DMS153 treated with DMSO at 0.1 percent for 48 hours (cell line): ENCODE data around the gene DBN1.

Source experiments
- DNase-seq: peaks from one replicate; lab custom pipeline; 2025; ENCODE audit not compliant: unreplicated experiment; lab: John Stamatoyannopoulos, UW

Gene DBN1

GRCh38 chr5:177505075-177505474, 31.6 kb upstream of the DBN1 start:
- DNase-seq, result no peak

GRCh38 chr5:177504086-177505056, 30.9 kb upstream of the DBN1 start:
- no peak for DNase-seq

DNA sequence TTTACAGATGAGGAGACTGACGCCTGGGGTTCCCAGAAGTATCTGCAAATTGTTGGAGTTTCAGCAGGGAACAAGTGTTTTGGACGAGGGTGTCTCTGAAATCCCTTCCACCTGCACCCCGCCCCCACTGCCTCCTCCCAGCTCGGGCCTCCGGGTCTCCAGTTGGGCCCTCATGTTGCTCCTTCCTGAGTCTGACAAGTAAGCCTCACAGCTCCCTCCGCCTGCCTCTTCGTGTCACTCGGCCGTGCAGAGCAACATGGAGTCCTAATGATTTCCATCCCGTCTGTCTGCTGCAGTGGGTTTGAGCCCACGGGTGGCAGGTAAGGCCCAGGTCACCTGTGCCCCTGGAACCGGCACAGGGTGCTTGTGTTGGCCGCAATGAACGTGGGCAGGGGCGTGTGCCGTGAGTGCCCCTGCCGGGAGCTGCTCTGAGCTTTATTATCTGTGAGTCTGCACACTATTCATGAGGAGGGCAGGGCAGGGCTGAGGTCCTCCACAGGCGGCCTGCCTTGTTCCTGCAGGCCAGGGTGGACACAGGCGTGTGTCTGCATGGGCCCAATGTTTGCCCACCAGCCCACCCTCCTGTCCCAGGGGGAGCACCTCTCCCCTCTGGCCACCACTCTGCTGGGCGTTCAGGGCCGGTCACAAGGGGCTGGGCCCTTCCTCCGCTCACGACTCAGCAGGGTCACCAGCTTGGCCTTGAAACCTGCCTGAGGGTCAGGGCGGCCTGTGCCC, 30.1 kb upstream of the DBN1 start:
- no peak for DNase-seq

DNA sequence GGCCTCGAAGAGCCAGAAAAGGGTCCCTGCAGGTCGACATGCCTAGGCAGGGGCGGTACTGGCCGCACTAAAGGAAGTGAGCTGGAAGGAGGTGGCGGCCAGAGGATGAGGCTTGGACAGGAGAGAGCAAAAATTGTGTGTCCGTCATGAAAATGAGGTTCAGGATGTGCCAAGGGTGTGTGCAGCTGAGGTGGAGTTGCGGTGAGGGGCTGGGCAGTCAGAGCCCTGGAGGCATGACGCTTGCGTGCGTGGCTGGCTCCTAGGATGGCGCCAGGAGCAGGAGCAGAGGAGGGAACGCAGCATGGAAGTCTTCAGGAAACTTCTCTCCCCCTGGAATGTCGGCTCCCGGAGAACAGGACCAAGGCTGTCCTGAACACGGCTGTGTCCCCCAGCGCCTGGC, 29.5 kb upstream of the DBN1 start:
- no peak for DNase-seq

DNA sequence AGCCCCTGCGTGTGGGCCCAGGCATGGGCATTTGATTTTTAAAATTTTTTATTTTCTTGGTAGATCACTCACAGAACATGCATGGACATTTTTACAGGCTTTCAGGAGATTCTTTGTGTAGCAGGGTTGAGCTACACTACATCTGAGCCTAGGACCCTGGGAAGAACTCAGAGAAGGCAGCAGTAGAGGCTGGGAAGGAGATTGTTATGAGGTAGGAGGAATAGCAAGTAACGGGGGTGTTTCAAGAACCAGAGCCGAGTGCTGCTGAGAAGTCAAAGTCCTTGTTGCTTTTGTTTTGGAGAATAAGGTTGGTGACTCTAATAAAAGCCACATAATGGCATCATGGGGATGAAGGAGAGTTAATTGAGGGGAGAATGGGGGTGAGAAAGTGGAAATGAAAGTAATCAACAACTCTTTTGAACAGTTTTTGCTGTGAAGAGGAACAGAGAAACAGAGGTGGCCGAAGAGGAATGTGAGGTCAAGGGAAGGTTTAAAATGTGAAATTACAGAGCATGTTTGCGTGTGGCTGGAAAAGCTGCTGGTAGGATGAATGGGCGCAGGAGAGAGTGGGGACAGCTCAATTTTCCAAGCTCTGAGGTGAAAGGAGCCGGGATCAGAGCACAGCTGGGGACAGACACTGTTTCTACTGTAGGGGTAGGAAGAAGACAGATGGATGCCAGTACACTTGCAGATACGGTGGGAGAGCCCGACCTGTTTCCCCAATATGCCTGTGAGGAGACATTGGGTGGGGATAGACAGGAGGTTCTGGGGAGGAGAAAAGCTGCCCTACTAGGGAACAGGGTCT, 28.6 kb upstream of the DBN1 start:
- no peak for DNase-seq

GRCh38 chr5:177500685-177501522, 27.5 kb upstream of the DBN1 start:
- peak; percentile 26 for DNase-seq

DNA sequence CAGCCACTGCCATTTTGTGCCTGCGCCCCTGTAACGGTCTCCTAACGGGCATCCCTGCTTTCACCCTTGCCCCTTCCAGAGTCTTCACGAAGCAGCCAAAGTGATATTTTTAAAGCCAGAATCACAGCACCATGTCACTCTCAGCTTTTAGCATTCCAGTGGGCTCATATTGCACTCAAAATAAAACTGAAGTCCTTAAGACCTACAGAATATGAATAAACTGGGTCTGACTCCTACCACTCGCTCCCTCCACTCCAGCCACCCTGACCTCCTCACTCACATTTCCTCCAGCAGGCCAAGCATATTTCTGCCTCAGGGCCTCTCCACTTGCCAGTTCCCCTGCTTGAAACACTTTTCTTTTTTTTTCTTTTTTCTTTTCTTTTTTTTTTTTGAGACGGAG, 26.4 kb upstream of the DBN1 start:
- DNase-seq, result no peak

DNA sequence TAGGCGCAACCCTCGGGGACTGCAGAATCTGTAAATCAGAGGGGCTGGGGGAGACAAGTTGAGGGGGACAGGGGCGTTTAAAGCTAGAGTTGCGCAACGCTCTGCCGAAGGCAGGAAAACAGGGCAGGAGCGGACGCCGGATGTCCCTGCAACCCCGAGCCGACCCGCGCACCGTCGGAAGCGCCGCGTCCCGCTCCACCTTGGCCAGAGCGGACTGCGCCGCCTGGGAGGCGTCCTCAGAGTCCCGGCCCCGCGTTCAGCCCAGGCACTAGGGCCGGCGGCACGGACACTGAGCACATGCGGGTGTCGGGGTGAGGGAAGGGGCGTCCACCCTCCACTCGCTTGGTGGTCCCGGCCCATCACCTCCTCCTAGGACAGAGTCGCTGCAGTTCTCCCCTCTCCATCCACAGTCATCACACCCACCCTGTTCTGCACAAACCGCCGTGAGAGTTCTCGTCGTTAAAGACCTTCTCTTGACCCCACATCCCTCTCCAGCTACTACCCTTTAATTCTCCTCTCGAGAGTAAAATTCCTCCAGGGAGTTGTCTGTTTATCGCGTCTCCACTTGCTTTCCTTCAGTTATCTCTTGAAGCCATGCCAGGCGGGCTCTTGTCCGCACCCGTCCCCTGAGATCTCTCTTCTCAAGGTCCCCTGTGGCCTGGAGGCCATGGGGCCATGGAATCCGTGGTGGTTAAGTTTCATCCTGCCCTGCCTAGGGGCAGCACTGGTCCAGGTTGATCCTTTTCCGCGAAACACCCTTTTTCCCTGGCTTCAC, 24.8 kb upstream of the DBN1 start:
- no peak for DNase-seq

DNA sequence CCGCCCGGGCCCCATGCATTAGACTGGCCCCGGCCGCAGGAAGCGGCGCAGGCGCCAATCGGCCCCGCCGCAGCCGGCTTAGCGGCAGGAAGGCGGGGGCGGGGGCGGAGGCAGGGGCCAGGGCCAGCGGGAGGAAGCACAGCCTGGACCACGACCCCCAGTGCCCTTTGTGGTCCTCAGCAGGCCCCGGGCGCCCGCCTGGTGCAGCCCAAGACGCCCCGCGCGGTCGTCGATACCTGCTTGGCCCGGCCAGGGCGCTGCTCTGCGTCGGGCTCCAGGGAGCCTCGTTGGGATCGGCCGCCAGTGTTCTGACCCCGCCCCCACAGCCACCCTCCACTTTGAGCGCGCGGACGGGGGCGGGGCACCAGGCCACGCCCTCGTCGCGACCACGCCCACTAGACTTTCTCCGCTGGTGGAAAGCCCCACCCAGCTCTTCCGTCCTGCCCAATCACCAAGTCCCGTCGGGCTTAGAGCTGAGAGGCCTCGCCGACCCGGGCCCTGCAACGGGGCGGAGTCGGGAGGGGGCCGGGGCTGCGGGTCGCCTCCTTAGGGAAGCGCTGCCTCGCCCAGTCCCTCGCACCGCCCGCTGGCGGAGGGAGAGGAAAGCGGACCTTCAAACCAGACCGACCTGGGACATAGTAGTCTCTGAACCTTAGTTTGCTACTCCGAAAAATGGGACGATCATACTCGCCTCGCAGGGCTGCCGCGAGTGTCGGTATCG, 24.0 kb upstream of the DBN1 start, which contains the start of gene PDLIM7:
Gene PDLIM7, minus strand, starts transcription at position 313 of the 721 bp plus-strand sequence. CDS start 1,092 bp downstream, outside the sequence.
- peak; percentile 62 for DNase-seq

- DNase-seq, result no peak
Observed at GRCh38 chr5:177496727-177497291, 23.4 kb upstream of the DBN1 start.

DNA sequence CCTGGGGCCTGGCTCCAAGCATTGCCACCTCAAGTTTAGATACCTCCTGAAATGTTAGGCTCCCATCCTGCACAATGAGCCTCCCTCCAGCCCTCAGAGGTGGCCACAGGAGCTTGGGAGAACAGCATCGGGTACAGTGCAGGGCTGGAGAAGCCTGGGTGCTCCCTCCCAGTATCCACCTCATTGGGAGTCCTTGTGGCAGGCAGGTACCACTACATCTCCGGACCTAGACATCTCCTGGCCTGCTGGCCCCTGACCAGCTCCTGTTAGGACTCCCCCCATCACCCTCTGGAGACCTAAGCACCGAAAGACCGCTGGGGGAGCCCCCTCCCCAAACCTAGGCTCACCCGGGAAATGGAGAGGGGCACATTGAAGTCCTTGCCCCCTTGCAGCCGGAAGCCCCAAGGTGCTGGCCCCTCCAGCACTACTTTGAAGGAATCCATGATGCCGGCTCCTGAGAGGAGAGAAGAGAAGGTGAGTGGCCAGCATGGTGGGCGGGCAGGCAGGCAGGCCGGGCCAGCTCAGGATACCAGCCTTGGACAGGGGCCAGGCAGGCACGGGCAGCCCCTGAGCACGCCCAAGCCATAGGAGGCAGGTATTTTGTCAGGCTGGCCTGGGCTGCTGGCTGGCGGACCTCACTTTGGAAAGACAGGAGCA, 22.8 kb upstream of the DBN1 start:
- no peak for DNase-seq

DNA sequence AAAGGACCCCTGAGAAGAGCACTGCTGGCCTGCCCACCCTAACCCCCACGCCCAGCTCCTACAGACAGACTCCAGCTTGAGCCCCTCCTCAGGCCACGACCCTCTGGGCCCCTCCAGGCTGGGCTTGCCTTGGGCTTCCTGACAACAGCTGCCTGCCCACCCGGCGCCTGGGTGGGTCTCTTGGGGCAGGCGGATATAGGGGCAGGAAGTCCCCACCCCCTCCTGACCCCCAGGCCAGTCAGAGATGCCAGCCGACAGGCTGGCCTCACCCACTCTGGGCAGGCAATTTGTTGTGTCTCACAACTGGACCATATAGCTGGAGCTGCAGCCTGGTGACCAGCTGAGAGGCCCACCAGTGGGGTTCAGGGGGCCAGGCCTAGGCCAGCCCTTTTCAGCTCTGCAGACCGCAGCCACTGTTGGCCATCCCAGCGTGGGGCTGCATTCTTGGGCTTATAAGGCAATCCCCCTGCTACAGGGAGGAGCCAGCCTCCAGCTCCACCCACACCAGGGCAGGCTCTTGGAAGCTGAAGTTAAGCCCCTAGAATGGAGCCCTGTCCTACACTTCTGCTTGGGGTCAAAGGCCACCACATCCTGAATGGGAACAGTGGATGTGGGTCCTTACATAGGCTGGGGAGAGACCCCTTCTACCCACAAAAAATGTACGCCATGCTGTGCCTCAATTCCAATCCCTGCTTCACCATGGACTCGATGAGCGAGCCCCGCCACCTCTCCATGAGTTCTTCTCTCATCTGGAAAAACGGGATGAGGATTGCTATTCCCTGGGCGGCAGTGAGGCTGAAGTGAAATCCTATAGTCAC, 22.0 kb upstream of the DBN1 start:
- DNase-seq, result no peak

GRCh38 chr5:177494346-177495195, 21.1 kb upstream of the DBN1 start:
- no peak for DNase-seq

DNA sequence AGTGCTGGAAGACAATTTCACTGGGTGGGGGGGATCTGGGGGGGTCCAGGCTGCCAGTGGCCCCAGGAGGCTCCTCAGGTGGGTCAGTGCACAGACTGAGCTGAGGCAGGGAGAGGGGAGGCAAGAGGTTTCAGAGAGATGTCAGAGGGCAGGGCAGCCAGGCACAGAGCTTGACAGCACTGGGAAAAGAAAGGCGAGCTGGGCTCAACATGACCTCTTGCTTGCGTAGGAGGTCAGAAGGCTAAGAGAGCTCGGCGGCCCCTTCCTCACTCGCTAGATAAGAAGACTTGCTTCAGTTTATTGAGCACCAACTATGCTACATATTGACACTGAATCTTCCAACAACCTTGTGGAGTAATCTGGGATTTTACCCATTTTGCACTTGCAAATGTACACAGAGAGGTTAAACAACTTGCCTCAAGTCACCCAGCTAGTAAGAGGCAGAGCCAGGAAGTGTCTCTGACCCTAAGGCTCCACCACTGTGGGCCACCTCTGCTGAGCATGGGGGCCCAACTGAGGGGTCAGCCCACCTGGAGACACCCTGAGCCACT, 20.4 kb upstream of the DBN1 start:
- no peak for DNase-seq

DNA sequence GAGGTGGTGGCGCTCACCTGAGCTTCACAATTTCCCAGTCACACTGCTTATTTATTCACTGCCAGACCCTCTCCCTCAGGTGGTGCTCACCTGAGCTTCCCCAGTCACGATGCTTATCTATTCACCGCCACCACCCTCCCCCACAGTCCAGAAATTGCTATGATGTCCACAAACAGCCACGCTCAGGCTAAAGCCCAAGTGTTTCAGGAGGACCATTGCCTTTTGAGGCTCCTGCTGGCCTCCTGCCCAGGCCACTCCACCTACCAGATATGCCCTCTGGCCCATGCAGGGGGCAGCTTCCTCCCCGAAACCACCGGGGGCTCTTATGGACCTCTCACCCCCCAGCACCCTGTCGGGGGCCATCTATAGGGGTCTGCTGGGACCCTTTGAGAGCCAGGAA, 19.4 kb upstream of the DBN1 start:
- no peak for DNase-seq
